ENCODE measurements around the gene NFAT5.

NFAT5 gene

DNA sequence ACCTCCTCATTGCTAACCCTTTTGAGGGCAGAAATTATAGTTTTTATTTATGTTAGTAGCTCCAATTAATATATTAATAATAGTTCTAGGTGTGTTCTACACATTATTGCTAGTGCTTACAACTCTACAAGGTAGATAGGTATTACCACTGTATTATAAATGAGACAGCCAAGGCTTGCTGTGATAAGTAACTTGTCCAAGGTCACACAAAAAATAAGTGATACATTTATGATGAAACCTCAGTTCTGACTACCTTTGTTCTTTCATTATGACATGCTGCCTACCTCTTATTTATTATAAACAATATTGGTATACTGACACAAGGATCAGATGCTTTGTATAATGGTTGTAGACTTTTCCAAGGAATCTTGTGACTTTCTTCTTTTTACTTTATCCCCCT lies 41.2 kb downstream of the NFAT5 start:
- TF ChIP-seq, protein P1, sequence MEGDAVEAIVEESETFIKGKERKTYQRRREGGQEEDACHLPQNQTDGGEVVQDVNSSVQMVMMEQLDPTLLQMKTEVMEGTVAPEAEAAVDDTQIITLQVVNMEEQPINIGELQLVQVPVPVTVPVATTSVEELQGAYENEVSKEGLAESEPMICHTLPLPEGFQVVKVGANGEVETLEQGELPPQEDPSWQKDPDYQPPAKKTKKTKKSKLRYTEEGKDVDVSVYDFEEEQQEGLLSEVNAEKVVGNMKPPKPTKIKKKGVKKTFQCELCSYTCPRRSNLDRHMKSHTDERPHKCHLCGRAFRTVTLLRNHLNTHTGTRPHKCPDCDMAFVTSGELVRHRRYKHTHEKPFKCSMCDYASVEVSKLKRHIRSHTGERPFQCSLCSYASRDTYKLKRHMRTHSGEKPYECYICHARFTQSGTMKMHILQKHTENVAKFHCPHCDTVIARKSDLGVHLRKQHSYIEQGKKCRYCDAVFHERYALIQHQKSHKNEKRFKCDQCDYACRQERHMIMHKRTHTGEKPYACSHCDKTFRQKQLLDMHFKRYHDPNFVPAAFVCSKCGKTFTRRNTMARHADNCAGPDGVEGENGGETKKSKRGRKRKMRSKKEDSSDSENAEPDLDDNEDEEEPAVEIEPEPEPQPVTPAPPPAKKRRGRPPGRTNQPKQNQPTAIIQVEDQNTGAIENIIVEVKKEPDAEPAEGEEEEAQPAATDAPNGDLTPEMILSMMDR (IDR thresholded peaks at IDR 0.05; ENCODE audit: extremely low read depth, insufficient read depth, missing control alignments) = no peak
- DNase-seq (ENCODE audit: low spot score) = no peak
- in situ Hi-C loops (cut with MboI; ENCODE audit: low pct_unique_long_range_greater_than_20kb, low sequenced_read_pairs, unreplicated experiment) = no loop called here

DNA sequence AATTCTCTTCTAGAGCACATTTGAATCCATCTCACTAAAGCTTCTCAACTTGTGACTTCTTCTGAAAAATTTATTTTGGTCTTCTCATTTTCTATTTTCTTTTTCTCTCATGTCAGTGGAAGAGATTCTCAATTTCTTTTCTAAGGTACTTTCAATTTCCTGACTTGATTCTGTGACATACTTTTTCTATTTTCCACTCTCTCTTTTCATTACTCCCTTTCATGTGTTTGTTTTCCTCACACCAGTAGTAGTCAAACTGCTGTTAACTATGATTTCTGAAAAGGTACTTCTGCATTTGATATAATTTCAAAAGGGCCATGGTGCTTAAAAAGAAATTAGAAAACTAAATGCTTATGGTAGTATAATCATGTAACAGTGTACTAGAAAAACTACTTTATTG lies 41.9 kb downstream of the NFAT5 start:
- TF ChIP-seq, protein P1 (IDR thresholded peaks at IDR 0.05; ENCODE audit: extremely low read depth, insufficient read depth, missing control alignments) = no peak
- in situ Hi-C loops (cut with MboI; ENCODE audit: low pct_unique_long_range_greater_than_20kb, low sequenced_read_pairs, unreplicated experiment) = no loop called here
- DNase-seq (ENCODE audit: low spot score) = peak; percentile 18

DNA sequence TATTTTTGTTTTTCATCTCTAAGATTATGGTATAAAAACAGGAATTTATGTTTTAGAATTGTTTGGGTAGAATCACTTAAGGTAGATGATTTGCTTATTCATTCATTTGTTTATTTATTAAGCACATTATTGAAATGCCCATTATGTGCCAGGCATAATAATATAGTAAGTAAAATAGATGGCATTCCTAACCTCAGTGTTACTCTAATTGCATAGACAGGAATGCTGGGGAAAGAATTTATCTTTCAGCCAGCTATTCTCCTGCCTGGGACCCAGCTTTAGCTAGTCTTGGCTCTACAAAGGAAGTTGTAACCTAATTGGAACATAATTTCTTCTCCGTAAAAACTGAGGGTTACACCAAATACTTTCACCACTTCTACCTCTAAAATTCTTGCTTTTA lies 44.6 kb downstream of the NFAT5 start:
- in situ Hi-C loops (cut with MboI; ENCODE audit: low pct_unique_long_range_greater_than_20kb, low sequenced_read_pairs, unreplicated experiment) = no loop called here
- TF ChIP-seq, protein P1 (IDR thresholded peaks at IDR 0.05; ENCODE audit: extremely low read depth, insufficient read depth, missing control alignments) = no peak
- no peak for DNase-seq (ENCODE audit: low spot score)

GRCh38 chr16:69611103-69611640 lies 45.4 kb downstream of the NFAT5 start:
- TF ChIP-seq, protein P1 (IDR thresholded peaks at IDR 0.05; ENCODE audit: extremely low read depth, insufficient read depth, missing control alignments) = no peak
- no peak for DNase-seq (ENCODE audit: low spot score)
- in situ Hi-C loops (cut with MboI; ENCODE audit: low pct_unique_long_range_greater_than_20kb, low sequenced_read_pairs, unreplicated experiment) = no loop called here

DNA sequence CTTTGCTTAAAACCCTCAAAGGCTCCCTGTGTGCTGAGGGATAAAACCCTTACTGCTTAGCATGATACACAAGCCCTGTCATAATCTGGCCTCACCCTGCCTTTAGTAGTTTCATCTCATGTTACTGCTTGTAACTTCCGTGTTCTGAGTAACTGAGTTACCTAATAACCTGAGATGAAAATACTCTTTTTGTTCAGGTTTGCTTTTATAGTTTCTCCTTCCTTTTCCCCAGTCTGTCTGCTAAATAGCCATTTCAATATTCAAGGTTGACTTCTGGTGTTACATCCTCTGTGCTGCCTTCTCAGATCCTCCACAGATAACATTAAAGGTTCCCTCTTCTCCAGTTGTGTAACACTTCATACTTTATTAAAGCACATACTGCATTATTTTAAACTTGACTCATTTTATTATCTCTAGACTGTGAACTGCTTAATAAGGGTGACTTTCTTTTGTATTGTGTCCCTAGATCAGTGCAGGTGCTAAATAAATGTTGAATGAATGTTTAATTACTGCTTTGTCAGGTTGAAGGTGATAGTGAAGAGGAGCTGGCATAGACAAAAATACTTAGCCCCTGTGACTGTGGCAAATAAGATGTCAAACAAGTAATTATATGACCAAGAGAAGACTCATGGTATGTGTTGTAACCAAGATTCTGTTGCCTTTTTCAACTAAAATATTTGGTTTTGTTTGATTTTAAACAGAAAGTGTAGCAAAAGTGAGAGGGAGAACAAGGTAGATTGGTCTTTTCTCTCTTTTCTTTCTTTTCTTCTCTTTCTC lies 47.8 kb downstream of the NFAT5 start:
- in situ Hi-C loops (cut with MboI; ENCODE audit: low pct_unique_long_range_greater_than_20kb, low sequenced_read_pairs, unreplicated experiment) = no loop called here
- peak; percentile 55 for DNase-seq (ENCODE audit: low spot score)
- TF ChIP-seq, protein P1 (IDR thresholded peaks at IDR 0.05; ENCODE audit: extremely low read depth, insufficient read depth, missing control alignments) = no peak

DNA sequence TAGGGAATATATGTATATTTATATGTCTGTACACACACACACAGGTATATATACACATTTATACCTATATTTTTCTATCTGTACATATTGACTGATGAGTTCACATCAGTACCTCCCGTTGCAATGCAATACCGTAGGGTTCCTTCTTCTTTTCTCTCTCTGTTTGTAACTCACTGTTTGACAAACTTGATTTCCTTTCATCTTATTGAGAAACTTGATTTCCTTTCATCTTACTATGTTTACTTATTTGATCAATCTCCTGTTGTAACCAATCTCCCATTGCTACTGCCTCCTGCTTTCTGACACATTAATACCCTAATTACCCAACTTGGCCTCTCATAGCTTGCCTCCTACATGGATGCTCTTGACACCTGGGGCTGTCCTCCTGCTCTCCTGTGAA lies 49.8 kb downstream of the NFAT5 start:
- TF ChIP-seq, protein P1 (IDR thresholded peaks at IDR 0.05; ENCODE audit: extremely low read depth, insufficient read depth, missing control alignments) = no peak
- DNase-seq (ENCODE audit: low spot score) = no peak
- in situ Hi-C loops (cut with MboI; ENCODE audit: low pct_unique_long_range_greater_than_20kb, low sequenced_read_pairs, unreplicated experiment) = no loop called here

Data from GM13977 (cell line).